SU-DHL-6 (cell line): ENCODE data around the gene MGAT5.

Experiments
- H2AFZ ChIP-seq: fragments of 200-600 bp; sonication (generic); 2 replicates; pipeline ENCODE4 v1.6.1; 2014; ENCODE audit warnings: low read depth, mild to moderate bottlenecking, moderate library complexity, mixed read lengths, antibody characterized with exemption, low read length; ENCODE audit not compliant: severe bottlenecking
- H3F3A ChIP-seq: fragments of 200-600 bp; shearing (Covaris generic); 2 replicates; pipeline ENCODE4 v1.6.0; 2016; ENCODE audit warnings: antibody characterized with exemption, mild to moderate bottlenecking; ENCODE audit not compliant: insufficient read depth
- H3K27ac ChIP-seq: fragments of 200-600 bp; sonication (generic); 2 replicates; pipeline ENCODE4 v1.5.1; 2016; ENCODE audit warnings: low read depth, mild to moderate bottlenecking, low read length, moderate library complexity, mixed read lengths
- H3K27me3 ChIP-seq: fragments of 200-600 bp; sonication (generic), shearing (Covaris generic); 2 replicates; pipeline ENCODE4 v1.6.0; 2014; ENCODE audit warnings: mild to moderate bottlenecking, low read length
- H3K36me3 ChIP-seq: fragments of 200-600 bp; sonication (generic); 2 replicates; pipeline ENCODE4 v1.6.1; 2014; ENCODE audit warnings: mild to moderate bottlenecking, low read length, mixed read lengths
- H3K4me2 ChIP-seq: fragments of 300-600, 200-600 bp; shearing (Covaris generic), sonication (generic); 2 replicates; pipeline ENCODE4 v1.6.0; 2014; ENCODE audit warnings: low read length, low read depth, mild to moderate bottlenecking; ENCODE audit not compliant: poor library complexity, severe bottlenecking
- H3K4me3 ChIP-seq: fragments of 200-600 bp; sonication (generic); 2 replicates; pipeline ENCODE4 v1.5.1; 2014; ENCODE audit warnings: antibody characterized with exemption, low read length, mild to moderate bottlenecking, mixed read lengths; ENCODE audit not compliant: insufficient read depth, poor library complexity, severe bottlenecking
- H3K79me2 ChIP-seq: fragments of 200-600 bp; sonication (generic); 2 replicates; pipeline ENCODE4 v1.6.1; 2014; ENCODE audit warnings: mild to moderate bottlenecking, low read length, moderate library complexity; ENCODE audit not compliant: insufficient read depth
- H3K9ac ChIP-seq: fragments of 200-600 bp; sonication (generic); 2 replicates; pipeline ENCODE4 v1.7.0; 2014; ENCODE audit warnings: mild to moderate bottlenecking, low read length
- H3K9me2 ChIP-seq: fragments of 200-600 bp; sonication (generic); replicated peaks from 2 replicates; pipeline ENCODE4 v1.6.1; 2014; ENCODE audit warnings: low read length; ENCODE audit not compliant: insufficient read depth
- H3K9me3 ChIP-seq: fragments of 200-600 bp; sonication (generic); 2 replicates; pipeline ENCODE4 v1.6.1; 2014; ENCODE audit warnings: low read length, mixed read lengths; ENCODE audit not compliant: insufficient read depth
- H4K20me1 ChIP-seq: fragments of 200-600 bp; sonication (generic); 2 replicates; pipeline ENCODE4 v1.6.1; 2014; ENCODE audit warnings: low read depth, mild to moderate bottlenecking, antibody characterized with exemption, low read length, moderate library complexity, mixed read lengths
- EZH2phosphoT487 ChIP-seq: fragments of 200-600 bp; sonication (generic), shearing (Covaris generic); conservative IDR thresholded peaks from 2 replicates; pipeline ENCODE4 v1.6.1; 2018; ENCODE audit warnings: mild to moderate bottlenecking, antibody characterized with exemption, low read length, moderate library complexity, mixed read lengths
- TF ChIP-seq, protein P1 (sequence below): fragments of 200-600 bp; sonication (generic); IDR thresholded peaks from one replicate; pipeline ENCODE4 v1.5.1; 2017; ENCODE audit warnings: antibody characterized with exemption, mild to moderate bottlenecking, low read length, moderate library complexity; ENCODE audit not compliant: insufficient read depth, poor library complexity, severe bottlenecking

Gene MGAT5

DNA sequence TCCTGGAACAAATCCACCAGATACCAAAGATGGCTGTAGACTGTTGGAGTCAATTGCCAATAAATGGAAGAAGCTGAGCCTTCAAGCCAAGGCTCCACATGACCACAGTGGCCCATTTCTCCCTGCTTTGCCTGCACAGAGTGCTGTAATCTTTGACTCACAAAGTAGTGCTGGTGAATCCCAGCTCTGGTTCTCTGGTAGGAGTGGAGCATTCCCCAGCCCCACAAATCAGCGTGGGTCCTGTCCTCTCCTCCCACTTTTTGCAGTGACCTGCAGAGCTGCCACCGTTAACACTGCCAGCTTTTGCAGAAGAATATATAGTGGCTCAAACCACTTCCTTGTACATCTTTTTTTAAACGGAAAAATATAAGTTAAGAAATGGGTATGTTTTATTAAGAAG, 93.9 kb downstream of the MGAT5 start:
- Histone ChIP-seq H4K20me1 (no peaks in the 10 kb centered on the region), H3K9ac (no peak overlapping the region)

GRCh38 chr2:134348239-134348638, 94.4 kb downstream of the MGAT5 start:
- no peaks in the 10 kb centered on the region for H3K9me3 ChIP-seq
- no peak overlapping the region for H3K4me2 ChIP-seq
- H3K36me3 ChIP-seq, result no peaks in the 10 kb centered on the region
- no peaks in the 10 kb centered on the region for H4K20me1 ChIP-seq
- TF ChIP-seq, protein P1, sequence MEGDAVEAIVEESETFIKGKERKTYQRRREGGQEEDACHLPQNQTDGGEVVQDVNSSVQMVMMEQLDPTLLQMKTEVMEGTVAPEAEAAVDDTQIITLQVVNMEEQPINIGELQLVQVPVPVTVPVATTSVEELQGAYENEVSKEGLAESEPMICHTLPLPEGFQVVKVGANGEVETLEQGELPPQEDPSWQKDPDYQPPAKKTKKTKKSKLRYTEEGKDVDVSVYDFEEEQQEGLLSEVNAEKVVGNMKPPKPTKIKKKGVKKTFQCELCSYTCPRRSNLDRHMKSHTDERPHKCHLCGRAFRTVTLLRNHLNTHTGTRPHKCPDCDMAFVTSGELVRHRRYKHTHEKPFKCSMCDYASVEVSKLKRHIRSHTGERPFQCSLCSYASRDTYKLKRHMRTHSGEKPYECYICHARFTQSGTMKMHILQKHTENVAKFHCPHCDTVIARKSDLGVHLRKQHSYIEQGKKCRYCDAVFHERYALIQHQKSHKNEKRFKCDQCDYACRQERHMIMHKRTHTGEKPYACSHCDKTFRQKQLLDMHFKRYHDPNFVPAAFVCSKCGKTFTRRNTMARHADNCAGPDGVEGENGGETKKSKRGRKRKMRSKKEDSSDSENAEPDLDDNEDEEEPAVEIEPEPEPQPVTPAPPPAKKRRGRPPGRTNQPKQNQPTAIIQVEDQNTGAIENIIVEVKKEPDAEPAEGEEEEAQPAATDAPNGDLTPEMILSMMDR, result no peak
- no peak for TF ChIP-seq EZH2phosphoT487
- no peak overlapping the region for H3K4me3 ChIP-seq
- H3K9ac ChIP-seq, result no peak overlapping the region
- H3K27me3 ChIP-seq, result no peaks in the 10 kb centered on the region
- H3F3A ChIP-seq, result no peaks in the 10 kb centered on the region
- H3K9me2 ChIP-seq, result no peaks in the 10 kb centered on the region
- H3K27ac ChIP-seq, result no peak overlapping the region
- no peak overlapping the region for H2AFZ ChIP-seq
- H3K79me2 ChIP-seq, result no peaks in the 10 kb centered on the region

More for the DNA sequence above, 93.9 kb downstream of the MGAT5 start:
- no peaks in the 10 kb centered on the region for H3K9me3 ChIP-seq
- no peaks in the 10 kb centered on the region for H3K27me3 ChIP-seq
- H3F3A ChIP-seq, result no peaks in the 10 kb centered on the region
- no peaks in the 10 kb centered on the region for H3K36me3 ChIP-seq
- TF ChIP-seq, protein P1, result no peak
- TF ChIP-seq EZH2phosphoT487, result no peak
- H3K27ac ChIP-seq, result no peak overlapping the region
- H3K4me3 ChIP-seq, result no peak overlapping the region
- no peak overlapping the region for H2AFZ ChIP-seq
- no peak overlapping the region for H3K4me2 ChIP-seq
- H3K9me2 ChIP-seq, result no peaks in the 10 kb centered on the region
- H3K79me2 ChIP-seq, result no peaks in the 10 kb centered on the region

DNA sequence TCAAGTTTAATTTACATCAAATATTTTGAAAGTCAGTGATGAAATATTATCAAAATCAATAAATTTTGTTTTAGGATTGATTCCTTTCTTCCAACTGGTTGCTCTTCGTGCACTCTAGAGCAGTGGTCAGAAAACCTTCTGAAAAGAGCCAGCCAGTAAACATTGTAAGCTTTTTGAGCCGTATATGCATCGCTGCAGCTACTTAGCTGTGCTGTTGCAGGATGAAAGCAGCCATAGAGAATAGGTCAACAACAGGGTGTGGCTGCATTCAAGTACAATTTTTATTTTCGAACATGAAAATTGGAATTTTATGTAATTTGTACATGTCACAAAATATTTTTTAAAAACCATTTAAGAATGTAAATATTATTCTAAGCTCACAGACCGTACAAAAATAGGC, 94.9 kb downstream of the MGAT5 start:
- Histone ChIP-seq H3F3A (no peaks in the 10 kb centered on the region), H3K9ac (no peak overlapping the region), H3K9me3 (no peaks in the 10 kb centered on the region), H3K4me2 (no peak overlapping the region), H4K20me1 (no peaks in the 10 kb centered on the region), H3K27ac (no peak overlapping the region), H3K36me3 (no peaks in the 10 kb centered on the region), H3K27me3 (no peaks in the 10 kb centered on the region), H2AFZ (no peak overlapping the region), H3K79me2 (no peaks in the 10 kb centered on the region), H3K9me2 (no peaks in the 10 kb centered on the region), H3K4me3 (no peak overlapping the region)
- TF ChIP-seq, protein P1, result no peak
- TF ChIP-seq EZH2phosphoT487, result no peak
